Stimulated activated CD8-positive, alpha-beta memory T cell treated with anti-CD3 and anti-CD28 coated beads, Interleukin-15, amount 100 ng/mL, for 1 hour (primary cell): Measurements from ENCODE around the gene FADS2.

Experiments
- DNase-seq: peaks from one replicate; pipeline ENCODE4 v3.0.0-alpha.2; 2020; ENCODE audit warnings: low read depth

The FADS2 gene

GRCh38 chr11:61795876-61796526, 32.1 kb upstream of the FADS2 start:
- DNase-seq: no peak

DNA sequence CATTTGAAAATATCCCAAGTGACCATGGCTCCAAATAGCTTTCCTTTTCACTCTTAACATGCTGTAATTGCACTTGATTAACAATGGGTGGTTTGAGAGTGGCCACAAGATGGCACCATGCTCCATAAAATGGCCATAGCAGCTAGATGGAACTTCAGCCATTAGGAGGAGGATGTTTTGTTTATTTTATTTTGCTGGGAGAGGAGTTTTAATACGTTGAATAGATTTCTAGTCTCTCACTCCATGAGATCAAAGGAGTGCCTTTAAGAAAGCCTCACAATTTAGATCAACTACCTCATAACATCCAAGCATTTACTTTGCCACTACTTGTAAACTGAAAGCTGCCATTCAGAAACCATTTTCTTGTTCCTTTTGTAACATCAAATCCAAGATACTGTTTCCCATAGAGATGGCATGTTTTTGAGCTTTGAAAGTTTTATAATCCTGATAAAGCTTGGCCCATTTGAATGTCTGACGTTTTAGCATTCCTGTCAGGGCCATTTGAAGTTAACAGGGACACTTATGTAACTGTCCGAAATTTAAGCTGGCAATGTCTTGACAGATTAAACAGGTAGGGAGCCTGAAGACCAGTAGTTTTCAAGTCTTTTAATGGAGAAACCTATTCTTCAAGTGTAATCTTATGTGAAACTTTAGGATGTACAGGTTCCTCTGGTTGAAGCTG, 30.7 kb upstream of the FADS2 start:
- peak; percentile 62 for DNase-seq

DNA sequence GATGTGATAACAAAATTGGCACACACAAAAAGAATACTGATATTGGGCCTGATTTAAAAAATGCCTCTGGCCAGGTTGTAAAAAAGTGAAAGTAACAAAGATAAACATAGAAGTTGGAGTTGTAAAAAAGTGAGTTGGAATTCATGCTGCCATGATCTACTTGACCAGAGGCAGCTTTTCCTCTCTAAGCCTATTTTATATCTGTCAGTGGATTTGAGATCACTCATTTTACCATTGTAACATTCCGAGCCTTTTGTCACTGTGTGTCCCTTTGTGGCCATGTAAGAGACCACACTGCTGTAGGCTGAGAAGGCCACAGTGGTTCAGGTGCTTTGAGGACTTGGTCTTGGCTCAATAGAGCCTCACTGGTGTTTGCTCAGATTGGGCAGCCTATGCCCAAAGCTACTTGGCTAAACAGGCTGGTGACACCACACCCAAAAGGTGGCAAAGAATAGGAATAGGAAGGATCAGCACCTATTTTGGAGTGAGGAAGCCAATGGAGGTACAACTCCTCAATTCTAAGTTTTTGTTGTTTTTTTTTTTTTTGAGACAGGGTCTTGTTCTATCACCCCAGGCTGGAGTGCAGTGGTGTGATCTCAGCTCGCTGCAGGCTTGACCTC, 28.3 kb upstream of the FADS2 start:
- DNase-seq: no peak

- DNase-seq: no peak
Measured at GRCh38 chr11:61800331-61801281, 27.5 kb upstream of the FADS2 start.

DNA sequence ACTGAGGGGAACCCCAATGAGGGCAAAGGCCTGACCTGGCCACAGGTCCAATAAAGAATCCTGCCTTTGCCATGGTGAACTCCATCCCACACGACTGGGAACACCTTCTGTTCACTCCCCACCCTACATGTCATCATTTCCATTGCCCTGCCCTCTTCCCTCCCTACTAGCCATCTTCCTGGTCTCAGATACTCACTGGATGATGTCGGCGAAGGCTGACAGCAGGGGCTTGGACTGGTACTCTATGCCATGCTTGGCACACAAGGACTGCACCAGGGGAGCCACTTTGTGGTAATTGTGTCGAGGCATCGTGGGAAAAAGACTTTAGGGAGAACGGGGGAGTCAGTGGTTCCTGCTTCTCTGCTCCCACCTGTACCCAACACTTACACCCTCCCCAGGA, 25.5 kb upstream of the FADS2 start:
- no peak for DNase-seq

DNA sequence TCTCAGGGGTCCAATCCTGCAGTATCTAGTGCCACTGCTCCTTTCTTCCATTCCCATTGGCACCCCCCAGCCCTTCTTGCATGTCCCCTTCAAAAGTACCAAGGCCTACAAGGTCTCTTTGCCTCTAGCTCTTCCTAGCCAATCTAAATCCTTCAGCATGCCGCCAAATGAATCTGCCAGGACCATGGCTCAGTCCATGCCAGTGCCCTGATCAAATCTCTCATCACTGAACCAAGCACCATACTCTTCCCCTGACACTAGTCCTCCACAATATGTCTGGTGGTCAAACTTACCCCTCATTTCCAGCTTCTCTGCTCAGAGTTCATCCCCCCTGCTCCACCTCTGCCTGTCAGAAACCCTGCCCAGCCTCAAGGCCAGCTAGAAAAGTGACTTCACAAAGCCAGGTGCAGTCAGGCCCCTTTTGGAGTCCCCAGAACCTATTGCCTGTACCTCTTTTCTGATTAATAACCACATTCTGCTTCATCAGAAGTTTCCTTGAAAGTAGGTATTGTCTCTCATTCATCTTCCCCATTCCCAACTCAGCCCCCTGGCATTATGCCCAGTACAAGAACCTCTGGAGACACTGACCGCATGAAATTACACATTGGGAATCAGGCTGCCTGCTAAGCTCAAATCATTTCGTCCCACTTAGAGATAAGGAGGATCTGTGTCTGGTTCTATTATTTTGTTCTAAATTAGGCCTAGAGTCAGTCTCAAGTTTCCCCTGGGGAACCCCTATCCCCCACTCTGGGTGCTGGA, 24.0 kb upstream of the FADS2 start:
- DNase-seq: no peak

DNA sequence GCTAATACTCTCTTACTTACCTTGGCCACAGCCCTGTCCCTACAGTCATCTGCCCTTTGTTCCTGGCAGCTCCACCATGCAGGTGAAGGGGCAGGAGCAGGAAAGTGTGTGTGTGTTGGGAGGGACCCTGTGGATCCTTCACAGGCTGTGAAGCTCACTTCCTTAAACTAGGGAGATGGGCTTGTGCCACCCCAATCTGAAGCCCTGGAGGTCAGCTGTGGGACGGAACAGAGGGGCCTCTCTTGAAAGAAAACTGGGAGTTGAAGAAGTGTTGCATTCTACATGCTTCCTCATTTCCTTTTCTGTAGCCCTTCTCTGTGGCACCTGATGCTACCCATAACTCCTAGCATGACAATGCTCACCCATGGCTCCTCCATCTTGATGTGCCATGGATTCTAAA, 23.0 kb upstream of the FADS2 start:
- DNase-seq: no peak

DNA sequence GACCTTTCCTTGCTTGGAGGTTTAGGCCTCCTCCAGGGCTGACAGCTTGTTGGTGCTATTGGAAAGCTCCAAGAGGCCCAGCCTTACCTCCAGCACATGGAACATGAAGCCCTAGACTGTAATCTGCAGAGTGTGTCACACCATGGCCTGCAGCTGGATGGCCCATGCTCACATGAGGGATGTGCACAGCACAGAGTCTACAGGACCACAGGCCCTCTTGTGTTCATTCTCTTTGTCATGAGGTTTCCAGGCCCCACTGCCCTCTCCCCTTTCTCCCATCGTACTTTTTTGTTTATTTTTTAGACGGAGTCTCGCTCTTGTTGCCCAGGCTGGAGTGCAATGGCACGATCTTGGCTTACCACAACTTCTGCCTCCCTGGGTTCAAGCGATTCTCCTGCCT, 21.3 kb upstream of the FADS2 start:
- DNase-seq: no peak

DNA sequence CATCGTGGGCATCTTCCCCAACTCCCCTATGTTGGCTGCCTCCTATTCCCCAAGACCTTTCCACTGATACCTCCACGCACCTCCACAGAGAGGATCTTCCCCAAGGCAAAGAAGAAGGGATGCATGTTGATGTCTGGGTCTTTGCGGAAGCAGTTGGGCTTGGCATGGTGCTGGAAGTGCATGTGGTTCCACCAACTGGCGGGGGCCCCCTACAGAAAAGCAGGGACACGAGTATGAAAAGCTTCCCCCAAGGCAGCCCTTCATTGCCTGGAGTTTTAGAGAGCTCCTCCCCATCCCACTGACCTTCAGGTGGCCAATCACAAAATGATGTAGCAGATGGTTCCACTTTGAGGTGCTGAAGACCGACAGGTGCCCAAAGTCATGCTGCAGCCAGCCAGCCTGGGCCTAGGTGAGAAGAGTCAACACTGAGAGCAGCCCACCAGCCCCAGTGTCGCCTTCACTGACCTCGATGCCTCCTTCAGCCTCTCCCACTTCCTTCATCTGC, 17.4 kb upstream of the FADS2 start:
- no peak for DNase-seq

DNA sequence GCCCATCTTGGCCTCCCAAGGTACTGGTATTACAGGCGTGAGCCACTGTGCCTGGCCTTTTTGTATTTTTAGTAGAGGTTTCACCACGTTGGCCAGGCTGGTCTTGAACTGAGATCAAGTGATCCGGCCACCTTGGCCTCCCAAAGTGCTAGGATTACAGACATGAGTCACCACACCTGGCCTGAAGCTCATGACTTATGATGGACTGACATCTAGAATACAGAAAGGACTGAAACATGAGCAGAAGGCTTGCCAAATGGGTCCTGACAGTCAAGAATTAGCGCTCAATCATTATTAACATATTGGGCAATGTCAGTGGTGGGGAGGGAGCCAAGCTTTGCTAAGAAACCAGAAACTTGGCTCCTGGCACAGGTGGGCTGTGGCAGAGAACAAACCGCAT, 16.3 kb upstream of the FADS2 start:
- DNase-seq: no peak

DNA sequence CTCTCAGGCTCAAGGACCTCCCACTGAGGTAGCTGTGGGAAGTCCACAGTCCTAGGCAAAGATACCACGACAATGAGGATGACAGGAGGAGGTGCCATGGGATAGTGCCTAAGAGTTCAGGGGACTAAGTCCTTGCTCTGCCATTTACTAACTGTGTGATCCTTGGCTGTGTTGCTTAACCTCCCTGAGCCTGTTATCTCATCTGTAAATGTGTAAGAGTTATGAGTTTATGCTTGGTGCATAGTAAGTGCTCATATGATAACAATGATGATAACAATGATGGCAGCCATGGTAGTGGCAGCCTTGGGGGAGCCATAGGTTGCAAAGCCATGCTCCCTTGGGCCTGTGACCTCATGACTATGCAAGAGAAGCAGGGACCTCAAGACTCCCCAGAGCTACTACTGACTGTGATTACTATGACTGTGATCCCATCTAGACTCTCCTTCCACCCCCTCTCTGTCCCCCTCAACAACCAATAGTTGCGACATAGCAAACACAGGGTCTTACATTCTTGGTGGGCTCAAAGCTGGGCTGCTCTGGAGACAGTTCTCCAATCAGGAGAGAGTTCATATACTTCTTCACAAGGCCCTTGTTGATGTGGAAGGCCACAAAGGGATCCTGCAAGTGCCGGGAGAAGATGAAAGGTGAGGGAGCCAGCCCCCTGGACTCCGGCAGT, 15.2 kb upstream of the FADS2 start:
- no peak for DNase-seq

GRCh38 chr11:61814247-61814957, 13.7 kb upstream of the FADS2 start:
- DNase-seq: no peak

- DNase-seq: no peak
Measured at GRCh38 chr11:61814958-61815789, 12.9 kb upstream of the FADS2 start.

DNA sequence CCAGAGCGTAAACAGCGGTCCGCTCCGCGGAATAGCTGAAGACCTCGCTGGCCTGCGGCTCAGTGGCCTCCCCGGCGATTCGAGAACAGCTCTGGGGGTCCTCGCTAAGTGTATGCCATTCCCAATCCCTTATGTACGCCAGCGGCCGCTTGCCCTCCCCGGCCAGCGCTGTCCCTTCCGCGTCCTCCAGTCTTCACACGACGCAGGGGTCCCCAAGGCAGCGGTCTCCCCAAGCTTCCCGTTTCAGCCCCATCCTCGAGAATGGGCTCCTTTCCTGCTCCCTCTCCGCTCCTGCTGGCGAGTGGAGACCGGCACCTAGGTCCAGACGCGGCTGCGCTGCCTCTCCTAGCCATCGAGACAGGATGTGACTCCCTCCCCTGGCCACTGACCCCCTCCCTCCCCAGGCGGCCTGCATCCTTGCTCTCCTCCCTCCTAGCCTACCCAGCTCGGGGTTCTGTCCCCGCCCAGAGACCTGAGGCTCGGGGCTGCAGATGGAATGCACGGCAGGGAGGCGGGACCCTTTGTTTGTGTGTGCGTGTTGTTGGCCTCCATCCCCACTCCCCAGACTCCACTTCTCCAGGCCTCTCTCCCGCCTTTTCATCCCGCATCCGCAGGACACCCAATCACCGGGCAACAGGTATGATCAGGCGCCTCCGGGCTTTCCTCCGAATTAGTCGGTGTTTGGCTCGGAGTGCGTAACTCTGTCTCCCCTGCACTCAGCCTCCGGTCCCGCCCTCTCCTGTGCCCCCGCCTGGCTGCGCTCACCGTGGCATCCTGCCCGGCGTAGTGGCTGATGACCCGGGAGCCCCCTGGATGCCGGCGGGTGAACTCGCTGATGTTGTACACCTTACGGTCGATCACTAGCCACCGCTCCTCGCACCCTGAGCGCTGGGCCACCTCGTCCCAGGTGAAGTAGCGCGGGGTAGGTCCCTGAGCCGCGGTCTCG, 12.0 kb upstream of the FADS2 start:
- DNase-seq: no peak

DNA sequence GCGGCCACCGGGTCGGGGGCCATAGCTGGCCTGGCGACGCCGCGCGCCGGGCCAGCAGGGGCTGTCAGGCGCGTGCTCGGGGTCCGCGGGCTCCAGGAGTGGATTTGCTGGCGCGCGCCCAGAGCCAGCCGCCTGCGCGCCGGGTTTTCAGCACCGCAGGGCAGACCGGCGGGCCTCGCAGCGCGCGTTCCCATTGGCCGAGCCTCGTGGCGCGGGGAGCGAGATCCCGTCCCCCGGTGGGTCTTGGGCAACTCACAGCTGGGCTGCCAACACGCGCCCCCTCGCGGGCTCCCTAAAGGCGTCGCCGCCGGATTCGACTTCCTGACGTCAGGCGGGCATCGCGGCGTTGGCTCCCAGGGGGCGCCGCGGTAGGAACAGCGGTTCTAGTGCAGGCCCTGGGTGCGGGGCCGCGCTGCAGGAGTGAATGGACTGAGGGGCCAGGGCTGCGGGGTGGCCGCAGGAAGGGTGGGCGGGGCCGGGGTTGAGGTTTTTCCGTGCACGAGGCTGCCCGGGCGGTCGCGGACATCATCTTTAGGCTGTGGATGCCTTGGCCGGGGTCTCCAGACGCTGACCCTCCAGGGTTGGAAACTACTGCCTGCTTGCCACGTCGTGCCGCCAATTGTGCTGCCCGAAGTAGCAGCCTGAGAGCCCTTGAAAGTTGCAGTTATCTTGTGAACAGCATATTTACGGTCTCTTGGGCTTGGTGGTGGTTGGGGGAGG, 11.2 kb upstream of the FADS2 start, which contains the start of gene FADS1:
Gene FADS1 (minus strand): TSS at position 268 of the 720 bp plus-strand sequence. CDS start 74 bp downstream, at position 194.
- no peak for DNase-seq

GRCh38 chr11:61817471-61818202, 10.5 kb upstream of the FADS2 start:
- DNase-seq: no peak

GRCh38 chr11:61820174-61820573, 7.9 kb upstream of the FADS2 start:
- no peak for DNase-seq
